GM10847 (cell line): ENCODE results near the gene PTCRA.

Experiments used
- POLR2A ChIP-seq: IDR thresholded peaks from 2 replicates; pipeline ENCODE4 v1.6.1; 2011; ENCODE audit not compliant: insufficient read length; ENCODE audit errors: extremely low read depth

PTCRA gene

DNA sequence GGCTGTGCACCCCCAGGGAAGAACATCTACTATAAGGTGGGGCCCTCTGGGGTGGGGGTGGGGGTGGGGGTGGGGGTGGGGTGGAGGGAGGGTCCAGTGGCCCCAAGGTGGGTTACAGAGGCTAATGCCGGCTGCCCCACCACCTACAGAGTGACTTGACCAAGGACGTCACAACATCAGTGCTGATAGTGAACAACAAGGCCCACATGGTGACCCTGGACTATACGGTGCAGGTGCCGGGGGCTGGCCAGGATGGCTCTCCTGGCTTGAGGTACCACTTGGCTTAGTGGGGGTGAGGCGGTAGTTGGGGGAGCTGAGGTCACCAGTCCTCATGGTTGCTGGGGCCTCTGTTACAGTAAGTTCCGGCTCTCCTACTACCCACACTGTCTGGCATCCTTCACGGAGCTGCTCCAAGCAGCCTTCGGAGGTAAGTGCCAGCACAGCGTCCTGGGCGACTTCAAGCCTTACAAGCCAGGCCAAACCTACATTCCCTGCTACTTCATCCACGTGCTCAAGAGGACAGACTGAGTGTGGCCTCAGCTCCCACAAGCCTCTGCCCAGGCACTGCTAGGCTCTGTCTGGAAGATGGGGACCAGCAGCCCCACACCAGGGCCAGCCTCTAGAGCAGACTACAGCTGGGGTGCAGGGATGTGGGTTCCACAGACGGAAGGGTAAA is 47.5 kb downstream of the PTCRA start:
- no peak for TF ChIP-seq POLR2A

- no peak for TF ChIP-seq POLR2A
These were observed 48.2 kb downstream of the PTCRA start for GRCh38 chr6:42963855-42964605.

- TF ChIP-seq POLR2A, result no peak
These were observed 50.7 kb downstream of the PTCRA start for GRCh38 chr6:42966571-42966970.

DNA sequence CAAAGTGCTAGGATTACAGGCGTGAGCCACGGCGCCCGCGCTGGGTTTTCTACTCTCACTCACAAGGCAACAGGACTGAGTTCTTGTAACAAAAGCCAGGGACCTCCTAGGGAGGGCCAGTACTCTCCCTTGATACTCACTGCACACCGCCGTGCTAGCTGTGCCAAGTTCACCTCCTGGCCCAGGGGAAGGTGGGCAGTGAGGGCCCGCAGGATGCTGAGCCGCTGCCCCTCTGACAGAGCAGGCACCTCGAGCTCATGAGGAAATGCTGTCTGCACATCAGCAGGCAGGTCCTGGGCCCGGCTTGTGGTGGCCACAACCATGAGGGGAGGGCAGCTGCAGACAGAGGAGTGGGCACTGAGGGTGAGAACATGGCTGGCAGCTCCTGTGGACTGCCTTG is 51.4 kb downstream of the PTCRA start:
- TF ChIP-seq POLR2A, result no peak

DNA sequence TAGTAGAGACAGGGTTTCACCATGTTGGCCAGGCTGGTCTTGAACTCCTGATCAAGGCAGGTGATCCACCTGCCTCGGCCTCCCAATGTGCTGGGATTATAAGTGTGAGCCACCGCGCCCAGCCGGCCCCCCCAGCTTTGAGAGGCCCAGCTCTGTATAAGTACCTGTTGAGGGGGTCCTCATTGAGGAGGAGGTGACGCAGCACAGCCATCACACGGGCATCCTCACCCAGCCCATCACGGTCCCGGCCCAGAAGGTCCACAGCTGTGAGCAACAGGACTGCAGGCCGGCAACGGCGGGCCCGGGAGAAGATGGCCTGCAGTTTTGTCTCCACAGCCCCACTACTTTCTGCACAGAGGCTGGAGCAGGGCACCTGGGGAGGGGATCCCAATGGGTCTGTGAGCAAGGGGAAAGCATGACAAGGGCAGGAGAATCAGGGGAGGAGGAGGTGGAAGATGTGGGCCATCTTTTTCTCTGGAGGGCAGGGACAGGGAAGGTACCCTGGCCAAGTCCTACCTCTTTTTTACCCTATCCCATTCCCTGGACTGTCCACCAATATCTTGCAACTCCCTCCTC is 52.4 kb downstream of the PTCRA start:
- TF ChIP-seq POLR2A, result no peak

GRCh38 chr6:42968783-42969182 is 52.9 kb downstream of the PTCRA start:
- no peak for TF ChIP-seq POLR2A

DNA sequence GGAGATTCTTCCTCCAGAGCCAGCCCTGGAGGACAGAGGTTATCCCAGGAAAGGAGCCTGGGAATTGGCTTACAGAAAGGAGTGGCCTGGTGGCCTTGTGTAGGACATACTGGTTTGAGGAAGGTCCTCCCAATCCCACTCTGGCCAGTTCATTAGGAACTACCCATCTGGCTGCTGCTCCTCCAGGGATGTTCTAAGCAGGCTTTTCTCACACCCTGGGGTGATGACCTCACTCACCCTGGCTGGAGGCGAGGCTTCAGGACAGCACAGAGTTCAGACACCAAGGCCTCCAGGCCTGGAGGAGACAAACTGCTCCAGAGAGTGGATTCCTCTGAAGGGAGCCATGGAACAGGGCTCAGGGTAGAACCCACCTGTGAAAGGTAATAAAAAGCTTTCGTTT is 53.6 kb downstream of the PTCRA start:
- no peak for TF ChIP-seq POLR2A

DNA sequence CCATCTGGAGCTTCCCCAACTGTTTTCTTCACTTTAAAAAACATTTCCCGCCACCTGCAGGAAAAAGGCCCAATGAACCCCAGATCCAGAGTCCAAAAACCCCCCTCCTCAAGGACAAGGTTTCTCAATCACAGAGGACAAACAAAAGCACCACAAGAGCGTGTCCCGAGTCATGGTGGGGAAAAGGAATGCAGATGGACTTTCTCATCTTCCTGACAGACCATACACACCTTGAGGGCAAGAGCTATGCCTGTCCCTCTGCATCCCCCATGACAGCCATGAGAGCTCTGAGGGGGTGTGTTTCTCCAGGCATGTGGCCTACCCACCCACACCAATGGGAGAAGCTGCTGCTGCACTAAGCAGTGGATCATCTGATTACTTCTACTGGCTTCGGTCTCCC is 54.1 kb downstream of the PTCRA start:
- TF ChIP-seq POLR2A, result no peak

- no peak for TF ChIP-seq POLR2A
These were observed 55.2 kb downstream of the PTCRA start for GRCh38 chr6:42970871-42971612.

DNA sequence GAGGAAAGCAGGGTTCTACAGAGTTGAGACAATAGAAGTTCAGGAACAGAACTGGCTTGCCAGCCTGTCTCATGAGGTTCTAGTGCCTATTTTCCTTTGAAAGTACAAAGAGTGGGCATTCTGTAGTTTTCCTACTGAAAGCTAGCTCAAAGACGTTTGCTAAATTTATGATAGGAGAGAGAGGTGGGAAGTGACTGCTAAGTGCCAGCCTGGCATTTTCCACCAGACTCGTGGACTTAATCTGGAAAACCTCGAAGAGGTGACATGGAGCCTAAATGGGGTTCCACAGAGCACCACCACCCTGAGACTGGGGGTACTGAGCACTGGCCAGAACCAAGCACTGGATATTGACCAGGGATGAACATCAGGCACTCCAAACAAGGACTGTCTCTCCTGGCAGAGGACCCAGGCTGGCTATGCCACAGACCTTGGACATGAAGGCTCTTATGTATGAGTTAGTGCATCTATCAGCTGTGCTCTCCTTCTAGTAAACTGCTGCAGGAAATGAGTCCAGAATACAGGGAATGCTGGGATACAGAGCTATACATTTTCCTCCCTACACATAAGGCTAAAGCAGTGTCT is 56.0 kb downstream of the PTCRA start:
- no peak for TF ChIP-seq POLR2A

GRCh38 chr6:42973926-42974325 is 58.1 kb downstream of the PTCRA start:
- TF ChIP-seq POLR2A, result no peak

DNA sequence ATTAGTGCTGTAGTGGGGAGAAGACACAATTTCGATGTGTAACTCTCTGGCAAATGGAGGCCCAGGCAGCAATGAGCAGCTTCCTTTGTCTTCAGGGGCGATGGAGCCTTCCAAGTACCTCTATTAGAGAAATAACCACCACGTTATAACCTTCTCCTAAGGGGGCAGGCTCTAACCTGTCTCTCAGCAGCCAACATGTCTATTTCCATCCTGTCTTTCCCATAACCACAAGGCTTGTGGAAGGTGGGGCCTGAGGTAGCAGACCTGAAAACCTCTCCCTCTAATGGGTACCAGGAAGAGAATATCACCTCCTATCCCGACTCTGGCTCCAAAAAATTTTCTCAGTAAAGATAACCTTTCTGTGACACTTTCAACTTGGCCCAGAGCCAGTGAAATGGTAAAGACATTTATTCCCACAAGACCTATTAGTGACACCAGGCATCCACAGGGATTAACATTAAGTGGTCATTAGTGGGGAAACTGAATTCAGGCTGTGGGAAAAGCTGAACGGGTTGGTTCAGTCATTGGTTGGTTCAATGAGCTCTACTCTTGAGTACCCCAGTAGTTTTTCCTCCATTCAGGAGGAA is 59.2 kb downstream of the PTCRA start:
- no peak for TF ChIP-seq POLR2A
